HepG2 (cell line): ENCODE results near the gene GMEB2. TPM values are rescaled to one million over a fixed set of nuclear protein-coding genes. Genes with fewer than 3 reads are reported as not detected.

ENCODE experiments used
- CREB1 ChIP-seq, 2 experiments: fragments of 450-650 bp in 1 of 2; IDR thresholded peaks; 2 replicates each; pipeline ENCODE4 v1.6.1; 2016 to 2017; ENCODE audit warnings: control low read depth in 1 of 2, mild to moderate bottlenecking in 1 of 2, missing compliant biosample characterization in 1 of 2, missing genetic modification characterization in 1 of 2
- HHEX ChIP-seq: IDR thresholded peaks from 2 replicates; pipeline ENCODE4 v1.6.1; 2016; ENCODE audit warnings: control low read depth
- NR2F1 ChIP-seq, 2 experiments: fragments of 450-650 bp in 1 of 2; formaldehyde crosslinking in 1 of 2; IDR thresholded peaks; 2 replicates each; pipeline versions ENCODE4 v1.5.0 to v1.6.1; 2016 to 2020; ENCODE audit warnings: mild to moderate bottlenecking in 1 of 2, missing compliant biosample characterization in 1 of 2, missing genetic modification reagents in 1 of 2, moderate library complexity in 1 of 2
- RORA ChIP-seq: sonication (generic); formaldehyde crosslinking; IDR thresholded peaks from 2 replicates; pipeline ENCODE4 v1.5.0; 2020; ENCODE audit warnings: mild to moderate bottlenecking, missing genetic modification reagents, moderate library complexity
- SALL2 ChIP-seq: sonication (generic); formaldehyde crosslinking; IDR thresholded peaks from 2 replicates; pipeline ENCODE4 v1.8.1; 2023; ENCODE audit warnings: mild to moderate bottlenecking, missing genetic modification reagents, inconsistent platforms
- THAP11 ChIP-seq: IDR thresholded peaks from 2 replicates; pipeline ENCODE4 v1.6.1; 2016; ENCODE audit warnings: missing biosample characterization, missing genetic modification reagents
- UBTF ChIP-seq: sonication (generic); formaldehyde crosslinking; IDR thresholded peaks from 2 replicates; pipeline ENCODE4 v1.4.0; 2020; ENCODE audit warnings: mild to moderate bottlenecking, missing genetic modification reagents
- ZMYM3 ChIP-seq: sonication (generic); formaldehyde crosslinking; IDR thresholded peaks from 2 replicates; pipeline ENCODE4 v1.5.1; 2020; ENCODE audit warnings: mild to moderate bottlenecking, missing genetic modification reagents
- ZNF251 ChIP-seq: sonication (generic); formaldehyde crosslinking; IDR thresholded peaks from 2 replicates; pipeline ENCODE4 v1.9.0; 2021; ENCODE audit warnings: mild to moderate bottlenecking, missing genetic modification reagents
- ZNF281 ChIP-seq: sonication (generic); formaldehyde crosslinking; IDR thresholded peaks from 2 replicates; pipeline ENCODE4 v1.4.0; 2020; ENCODE audit warnings: missing genetic modification reagents, borderline replicate concordance
- ZNF598 ChIP-seq: sonication (generic); formaldehyde crosslinking; IDR thresholded peaks from 2 replicates; pipeline ENCODE4 v1.5.1; 2020; ENCODE audit warnings: mild to moderate bottlenecking, missing genetic modification reagents, borderline replicate concordance
- polyA plus RNA-seq, 8 experiments: library from polyadenylated mRNA; depleted of rRNA in 3 of 8; stranded (reverse) in 7 of 8; unstranded in 1 of 8; fragments of >200 nt; fragmentation: Illumina TruSeq in 4 of 8; extraction: Trizol in 4 of 8; gene quantifications; 2 replicates each; pipeline versions ENCODE4 v1.2.1 to v1.2.3, GENCODE V29; 2011 to 2016; ENCODE audit warnings: low read depth in 4 of 8, missing spikeins in 1 of 8, mixed read lengths in 1 of 8; ENCODE audit not compliant: insufficient read depth in 1 of 8
- total RNA-seq, 5 experiments: library from RNA; depleted of rRNA; stranded (reverse); fragments of >200 nt; fragmentation: Illumina TruSeq; extraction: Trizol; gene quantifications; 2 replicates each; pipeline ENCODE4 v1.2.3, GENCODE V29; 2016; ENCODE audit warnings: low read depth in 1 of 5
- TF ChIP-seq, protein P1 (sequence below): sonication (generic); formaldehyde crosslinking; IDR thresholded peaks from 2 replicates; pipeline ENCODE4 v1.8.0; 2022; ENCODE audit warnings: mild to moderate bottlenecking, missing genetic modification reagents; ENCODE audit not compliant: insufficient replicate concordance
- TF ChIP-seq, protein P2 (sequence below): sonication (generic); formaldehyde crosslinking; conservative IDR thresholded peaks from 2 replicates; pipeline ENCODE4 v1.8.1; 2023; ENCODE audit warnings: missing genetic modification reagents

GMEB2 gene
- total and polyA plus RNA-seq, 2 of the 13 experiments (the other 11 are each of a cell fraction or from before 2014, with no cell fraction given) = 10.6 to 12.4 TPM

- TF ChIP-seq ZNF251 (CRISPR knock-in tag) = 0 out of 2 replicates have a peak, but pooled peaks have one; percentile 17
- TF ChIP-seq UBTF (CRISPR knock-in tag) = peak; percentile 91
- TF ChIP-seq, protein P1, sequence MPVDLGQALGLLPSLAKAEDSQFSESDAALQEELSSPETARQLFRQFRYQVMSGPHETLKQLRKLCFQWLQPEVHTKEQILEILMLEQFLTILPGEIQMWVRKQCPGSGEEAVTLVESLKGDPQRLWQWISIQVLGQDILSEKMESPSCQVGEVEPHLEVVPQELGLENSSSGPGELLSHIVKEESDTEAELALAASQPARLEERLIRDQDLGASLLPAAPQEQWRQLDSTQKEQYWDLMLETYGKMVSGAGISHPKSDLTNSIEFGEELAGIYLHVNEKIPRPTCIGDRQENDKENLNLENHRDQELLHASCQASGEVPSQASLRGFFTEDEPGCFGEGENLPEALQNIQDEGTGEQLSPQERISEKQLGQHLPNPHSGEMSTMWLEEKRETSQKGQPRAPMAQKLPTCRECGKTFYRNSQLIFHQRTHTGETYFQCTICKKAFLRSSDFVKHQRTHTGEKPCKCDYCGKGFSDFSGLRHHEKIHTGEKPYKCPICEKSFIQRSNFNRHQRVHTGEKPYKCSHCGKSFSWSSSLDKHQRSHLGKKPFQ (CRISPR knock-in tag) = peak; percentile 68
- no peak for TF ChIP-seq ZMYM3
- TF ChIP-seq CREB1 (IDR thresholded peaks at IDR 0.05) = peak; percentile 62
- no peak for TF ChIP-seq CREB1 (CRISPR knock-in tag; IDR thresholded peaks at IDR 0.05)
- peak; percentile 99 for TF ChIP-seq THAP11 (CRISPR knock-in tag)
- no peak for TF ChIP-seq ZNF598
- TF ChIP-seq SALL2 (CRISPR knock-in tag) = peak; percentile 100
- peak in 1 of 2 experiments; percentile 51; a peak in 2 of 4 replicates for TF ChIP-seq NR2F1 (CRISPR knock-in tag; IDR thresholded peaks at IDR 0.05)
- TF ChIP-seq, protein P2, sequence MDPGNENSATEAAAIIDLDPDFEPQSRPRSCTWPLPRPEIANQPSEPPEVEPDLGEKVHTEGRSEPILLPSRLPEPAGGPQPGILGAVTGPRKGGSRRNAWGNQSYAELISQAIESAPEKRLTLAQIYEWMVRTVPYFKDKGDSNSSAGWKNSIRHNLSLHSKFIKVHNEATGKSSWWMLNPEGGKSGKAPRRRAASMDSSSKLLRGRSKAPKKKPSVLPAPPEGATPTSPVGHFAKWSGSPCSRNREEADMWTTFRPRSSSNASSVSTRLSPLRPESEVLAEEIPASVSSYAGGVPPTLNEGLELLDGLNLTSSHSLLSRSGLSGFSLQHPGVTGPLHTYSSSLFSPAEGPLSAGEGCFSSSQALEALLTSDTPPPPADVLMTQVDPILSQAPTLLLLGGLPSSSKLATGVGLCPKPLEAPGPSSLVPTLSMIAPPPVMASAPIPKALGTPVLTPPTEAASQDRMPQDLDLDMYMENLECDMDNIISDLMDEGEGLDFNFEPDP = no peak; the same call in 1 of the 2 replicates
- peak; percentile 73 for TF ChIP-seq ZNF281
- TF ChIP-seq RORA (CRISPR knock-in tag) = no peak
- TF ChIP-seq HHEX = peak; percentile 54
Measured at GRCh38 chr20:63657937-63658748, 31.2 kb upstream of the GMEB2 start, which contains the start of gene RTEL1 (continued).
